ENCODE data around the gene C20orf141. TPM values are rescaled to one million over a fixed set of nuclear protein-coding genes. Genes with fewer than 3 reads are reported as not detected.
"Not testable (repeated sequence)": the region's sequence is repeated elsewhere in the genome, so short reads cannot be mapped to it uniquely, and the experiment has no call there.

The C20orf141 gene
- total RNA-seq, 1 donor from 2014 or later: not detected

GRCh38 chr20:2820896-2821869, 6.4 kb downstream of the C20orf141 start:
- no peak for DNase-seq

GRCh38 chr20:2822073-2822472, 7.3 kb downstream of the C20orf141 start:
- no peak for DNase-seq

GRCh38 chr20:2825761-2826160, 11.0 kb downstream of the C20orf141 start:
- no peak for DNase-seq

- DNase-seq: no peak
Measured at GRCh38 chr20:2826655-2827054, 11.9 kb downstream of the C20orf141 start.

- no peak for DNase-seq
Measured at GRCh38 chr20:2829376-2829775, 14.6 kb downstream of the C20orf141 start.

GRCh38 chr20:2831206-2831605, 16.4 kb downstream of the C20orf141 start:
- DNase-seq: not testable (repeated sequence)

GRCh38 chr20:2833761-2834160, 19.0 kb downstream of the C20orf141 start:
- DNase-seq: no peak

GRCh38 chr20:2834401-2835110, 19.8 kb downstream of the C20orf141 start:
- no peak for DNase-seq

GRCh38 chr20:2835331-2835796, 20.6 kb downstream of the C20orf141 start:
- no peak for DNase-seq

GRCh38 chr20:2836035-2836434, 21.2 kb downstream of the C20orf141 start:
- DNase-seq: no peak

GRCh38 chr20:2837221-2837960, 22.6 kb downstream of the C20orf141 start:
- DNase-seq: no peak

- no peak for DNase-seq
Measured at GRCh38 chr20:2838170-2838797, 23.5 kb downstream of the C20orf141 start.

- DNase-seq: no peak
Measured at GRCh38 chr20:2838847-2839671, 24.3 kb downstream of the C20orf141 start.

- DNase-seq: no peak
Measured at GRCh38 chr20:2839732-2840137, 24.9 kb downstream of the C20orf141 start.

GRCh38 chr20:2840138-2840966, 25.6 kb downstream of the C20orf141 start, which contains the start of the genes PCED1A and VPS16:
Gene PCED1A, minus strand, starts transcription at chr20:2840655. Its CDS starts 743 bp downstream, at chr20:2839912.
Gene VPS16, plus strand, starts transcription at chr20:2840745. Its CDS starts 30 bp downstream, at chr20:2840775.
- DNase-seq: peak; percentile 89

- peak; percentile 66 for DNase-seq
Measured at GRCh38 chr20:2840967-2841531, 26.3 kb downstream of the C20orf141 start.

- DNase-seq: no peak
Measured at GRCh38 chr20:2845607-2846006, 30.8 kb downstream of the C20orf141 start.

GRCh38 chr20:2846698-2847097, 31.9 kb downstream of the C20orf141 start:
- no peak for DNase-seq

- no peak for DNase-seq
Measured at GRCh38 chr20:2847802-2848201, 33.0 kb downstream of the C20orf141 start.

- DNase-seq: no peak
Measured at GRCh38 chr20:2849529-2849928, 34.7 kb downstream of the C20orf141 start.
